KMS-11 (cell line): ENCODE measurements around the gene OR8B3.
"Not testable (repeated sequence)": the region's sequence is repeated elsewhere in the genome, so short reads cannot be mapped to it uniquely, and the experiment has no call there.

Experiments
- H2AFZ ChIP-seq: fragments of 200-600 bp; sonication (generic); 2 replicates; pipeline ENCODE4 v1.6.1; 2016; ENCODE audit warnings: antibody characterized with exemption, mixed run types, low read depth
- H3K27ac ChIP-seq: fragments of 200-600 bp; sonication (generic); 2 replicates; pipeline ENCODE4 v1.6.1; 2016; ENCODE audit warnings: mild to moderate bottlenecking, mixed run types
- H3K27me3 ChIP-seq: fragments of 200-600 bp; sonication (generic); 2 replicates; pipeline ENCODE4 v1.6.1; 2017; ENCODE audit warnings: mild to moderate bottlenecking, low read depth, mixed run types, moderate library complexity; ENCODE audit not compliant: insufficient read depth
- H3K36me3 ChIP-seq: fragments of 200-600 bp; sonication (generic); 2 replicates; pipeline ENCODE4 v1.6.1; 2017; ENCODE audit warnings: mild to moderate bottlenecking, mixed run types; ENCODE audit not compliant: insufficient read depth
- H3K4me1 ChIP-seq: fragments of 200-600 bp; sonication (generic); 2 replicates; pipeline ENCODE4 v1.6.1; 2016; ENCODE audit warnings: mild to moderate bottlenecking, low read depth, mixed run types; ENCODE audit not compliant: poor library complexity, severe bottlenecking
- H3K4me2 ChIP-seq: fragments of 200-600 bp; sonication (generic); 2 replicates; pipeline ENCODE4 v1.7.0; 2016; ENCODE audit warnings: mild to moderate bottlenecking, mixed run types
- H3K4me3 ChIP-seq: fragments of 200-600 bp; sonication (generic); IDR thresholded peaks from 2 replicates; pipeline ENCODE4 v1.6.1; 2017; ENCODE audit warnings: low read depth, low read length, mixed read lengths; ENCODE audit not compliant: insufficient read depth
- H3K79me2 ChIP-seq: fragments of 200-600 bp; sonication (generic); 2 replicates; pipeline ENCODE4 v1.6.1; 2016; ENCODE audit warnings: low read depth, mixed run types; ENCODE audit not compliant: insufficient read depth
- H3K9ac ChIP-seq: fragments of 200-600 bp; sonication (generic); 2 replicates; pipeline ENCODE4 v1.6.1; 2016; ENCODE audit warnings: mild to moderate bottlenecking, mixed run types
- H4K20me1 ChIP-seq: fragments of 200-600 bp; sonication (generic); 2 replicates; pipeline ENCODE4 v1.6.1; 2016; ENCODE audit warnings: mild to moderate bottlenecking, mixed run types; ENCODE audit not compliant: insufficient read depth
- CTCF ChIP-seq: fragments of 200-600 bp; sonication (generic); conservative IDR thresholded peaks from 2 replicates; pipeline ENCODE4 v1.6.1; 2017; ENCODE audit warnings: low read depth, mild to moderate bottlenecking, antibody characterized with exemption, low read length, moderate library complexity, mixed read lengths

The OR8B3 gene

GRCh38 chr11:124415356-124415923 is 16.6 kb upstream of the OR8B3 start:
- TF ChIP-seq CTCF: peak; percentile 19; the same call in 1 of the 2 replicates
- H3K79me2 ChIP-seq: no peaks in the 10 kb centered on the region
- no peak overlapping the region for H3K27ac ChIP-seq
- H3K9ac ChIP-seq: no peak overlapping the region
- H3K4me1 ChIP-seq: no peaks in the 10 kb centered on the region
- no peak overlapping the region for H3K4me3 ChIP-seq
- no peaks in the 10 kb centered on the region for H4K20me1 ChIP-seq
- no peaks in the 10 kb centered on the region for H3K27me3 ChIP-seq
- H3K36me3 ChIP-seq: no peaks in the 10 kb centered on the region
- H2AFZ ChIP-seq: no peak overlapping the region
- no peak overlapping the region for H3K4me2 ChIP-seq

GRCh38 chr11:124409906-124410305 is 11.1 kb upstream of the OR8B3 start:
- H3K79me2 ChIP-seq: no peaks in the 10 kb centered on the region
- H3K4me3 ChIP-seq: no peak overlapping the region
- H3K9ac ChIP-seq: no peak overlapping the region
- H3K36me3 ChIP-seq: no peaks in the 10 kb centered on the region
- no peaks in the 10 kb centered on the region for H3K4me1 ChIP-seq
- H4K20me1 ChIP-seq: no peaks in the 10 kb centered on the region
- H3K27ac ChIP-seq: no peak overlapping the region
- H2AFZ ChIP-seq: no peak overlapping the region
- H3K27me3 ChIP-seq: no peaks in the 10 kb centered on the region
- H3K4me2 ChIP-seq: no peak overlapping the region
- TF ChIP-seq CTCF: no peak

GRCh38 chr11:124405581-124405980 is 6.8 kb upstream of the OR8B3 start:
- Histone ChIP-seq H3K36me3 (no peaks in the 10 kb centered on the region), H3K27me3 (no peaks in the 10 kb centered on the region), H3K79me2 (no peaks in the 10 kb centered on the region), H2AFZ (no peak overlapping the region), H4K20me1 (no peaks in the 10 kb centered on the region), H3K4me1 (no peaks in the 10 kb centered on the region), H3K4me2 (no peak overlapping the region), H3K9ac (no peak overlapping the region), H3K27ac (no peak overlapping the region), H3K4me3 (no peak overlapping the region)
- TF ChIP-seq CTCF: no peak

GRCh38 chr11:124403186-124403585 is 4.4 kb upstream of the OR8B3 start:
- H4K20me1 ChIP-seq, H3K36me3 ChIP-seq, H3K27ac ChIP-seq, H2AFZ ChIP-seq, H3K4me1 ChIP-seq, H3K4me2 ChIP-seq, H3K4me3 ChIP-seq, H3K27me3 ChIP-seq, H3K9ac ChIP-seq, H3K79me2 ChIP-seq: not testable (repeated sequence)

GRCh38 chr11:124402326-124402922 is 3.6 kb upstream of the OR8B3 start:
- Histone ChIP-seq H3K4me3 (no peak overlapping the region), H3K27me3 (no peaks in the 10 kb centered on the region), H3K4me2 (no peak overlapping the region), H4K20me1 (no peaks in the 10 kb centered on the region), H3K36me3 (no peaks in the 10 kb centered on the region), H3K9ac (no peak overlapping the region), H3K27ac (no peak overlapping the region), H2AFZ (no peak overlapping the region), H3K4me1 (no peaks in the 10 kb centered on the region), H3K79me2 (no peaks in the 10 kb centered on the region)
- peak; percentile 61 for TF ChIP-seq CTCF

GRCh38 chr11:124396847-124397246 is 2.0 kb downstream of the OR8B3 start:
- H3K9ac ChIP-seq, H3K4me2 ChIP-seq, H3K27me3 ChIP-seq, H3K79me2 ChIP-seq, H2AFZ ChIP-seq, H3K4me1 ChIP-seq, H3K36me3 ChIP-seq, H4K20me1 ChIP-seq, H3K27ac ChIP-seq, H3K4me3 ChIP-seq: not testable (repeated sequence)
